HepG2 (cell line): ENCODE results near the gene MCM3AP. TPM values are rescaled to one million over a fixed set of nuclear protein-coding genes. Genes with fewer than 3 reads are reported as not detected.

ENCODE experiments used
- HNF1A ChIP-seq, 2 experiments: sonication (generic) in 1 of 2; formaldehyde crosslinking in 1 of 2; IDR thresholded peaks; 2 replicates each; pipeline versions ENCODE4 v1.4.0 to v1.6.1; 2016 to 2020; ENCODE audit warnings: borderline replicate concordance in 1 of 2, low read depth in 1 of 2, mild to moderate bottlenecking in 1 of 2, missing genetic modification reagents in 1 of 2
- HNF4A ChIP-seq: sonication (generic); formaldehyde crosslinking; IDR thresholded peaks from 2 replicates; pipeline ENCODE4 v1.4.0; 2020; ENCODE audit warnings: missing genetic modification reagents
- HNRNPUL1 ChIP-seq: fragments of 200-400 bp; formaldehyde crosslinking; IDR thresholded peaks from 2 replicates; pipeline ENCODE4 v1.6.1; 2017; ENCODE audit warnings: low read depth, mild to moderate bottlenecking, low read length, moderate library complexity
- IRF1 ChIP-seq: sonication (generic); formaldehyde crosslinking; IDR thresholded peaks from 2 replicates; pipeline ENCODE4 v1.4.0; 2020; ENCODE audit warnings: low read depth, mild to moderate bottlenecking, missing genetic modification reagents
- MAFF ChIP-seq: IDR thresholded peaks from 2 replicates; pipeline ENCODE4 v1.6.1; 2011; ENCODE audit warnings: low read depth, low read length, improper control_type of control experiment
- RFX5 ChIP-seq: IDR thresholded peaks from 2 replicates; pipeline ENCODE4 v1.6.1; 2011; ENCODE audit warnings: low read depth, low read length, improper control_type of control experiment
- SIN3B ChIP-seq: fragments of 150-350 bp; IDR thresholded peaks from 2 replicates; pipeline ENCODE4 v1.6.1; 2014; ENCODE audit warnings: low read length
- SSRP1 ChIP-seq: IDR thresholded peaks from 2 replicates; pipeline ENCODE4 v1.6.1; 2016; ENCODE audit warnings: control low read depth
- WIZ ChIP-seq: sonication (generic); formaldehyde crosslinking; IDR thresholded peaks from 2 replicates; pipeline ENCODE4 v1.5.1; 2020; ENCODE audit warnings: mild to moderate bottlenecking, missing genetic modification reagents
- ZFX ChIP-seq: sonication (generic); formaldehyde crosslinking; IDR thresholded peaks from 2 replicates; pipeline ENCODE4 v1.4.0; 2020; ENCODE audit warnings: mild to moderate bottlenecking, low read depth, missing genetic modification reagents, moderate library complexity
- ZNF20 ChIP-seq: sonication (generic); formaldehyde crosslinking; IDR thresholded peaks from 2 replicates; pipeline ENCODE4 v1.4.0; 2020; ENCODE audit warnings: mild to moderate bottlenecking, moderate library complexity, missing genetic modification reagents
- ZNF225 ChIP-seq: sonication (generic); formaldehyde crosslinking; IDR thresholded peaks from 2 replicates; pipeline ENCODE4 v1.4.0; 2020; ENCODE audit warnings: mild to moderate bottlenecking, missing genetic modification reagents
- ZNF770 ChIP-seq: sonication (generic); formaldehyde crosslinking; IDR thresholded peaks from 2 replicates; pipeline ENCODE4 v1.5.0; 2020; ENCODE audit warnings: mild to moderate bottlenecking, missing genetic modification reagents
- ZSCAN30 ChIP-seq: sonication (generic); formaldehyde crosslinking; IDR thresholded peaks from 2 replicates; pipeline ENCODE4 v1.5.0; 2020; ENCODE audit warnings: mild to moderate bottlenecking, missing genetic modification reagents
- ZXDC ChIP-seq: sonication (generic); formaldehyde crosslinking; IDR thresholded peaks from 2 replicates; pipeline ENCODE4 v1.5.0; 2020; ENCODE audit warnings: mild to moderate bottlenecking, missing genetic modification reagents
- polyA plus RNA-seq, 8 experiments: library from polyadenylated mRNA; depleted of rRNA in 3 of 8; stranded (reverse) in 7 of 8; unstranded in 1 of 8; fragments of >200 nt; fragmentation: Illumina TruSeq in 4 of 8; extraction: Trizol in 4 of 8; gene quantifications; 2 replicates each; pipeline versions ENCODE4 v1.2.1 to v1.2.3, GENCODE V29; 2011 to 2016; ENCODE audit warnings: low read depth in 4 of 8, missing spikeins in 1 of 8, mixed read lengths in 1 of 8; ENCODE audit not compliant: insufficient read depth in 1 of 8
- total RNA-seq, 5 experiments: library from RNA; depleted of rRNA; stranded (reverse); fragments of >200 nt; fragmentation: Illumina TruSeq; extraction: Trizol; gene quantifications; 2 replicates each; pipeline ENCODE4 v1.2.3, GENCODE V29; 2016; ENCODE audit warnings: low read depth in 1 of 5

MCM3AP gene
- total and polyA plus RNA-seq, 2 of the 13 experiments (the other 11 are each of a cell fraction or from before 2014, with no cell fraction given) = 27.0 to 54.7 TPM

- TF ChIP-seq ZNF770 = no peak
- TF ChIP-seq HNRNPUL1 = no peak
- TF ChIP-seq RFX5 = peak; percentile 39; the same call in 1 of the 2 replicates
- no peak for TF ChIP-seq SSRP1 (CRISPR knock-in tag)
- no peak for TF ChIP-seq ZSCAN30 (CRISPR knock-in tag)
- TF ChIP-seq ZNF20 = no peak
- TF ChIP-seq ZNF225 (CRISPR knock-in tag) = no peak
- TF ChIP-seq HNF4A (CRISPR knock-in tag) = no peak
- no peak; the same call in 1 of the 2 replicates for TF ChIP-seq WIZ (CRISPR knock-in tag)
- TF ChIP-seq SIN3B = peak; percentile 70
- TF ChIP-seq ZFX = peak; percentile 89
- no peak for TF ChIP-seq ZXDC (CRISPR knock-in tag)
- no peak for TF ChIP-seq MAFF
- TF ChIP-seq HNF1A (IDR thresholded peaks at IDR 0.05; ENCODE audit: low read depth) = no peak
- TF ChIP-seq HNF1A (CRISPR knock-in tag; IDR thresholded peaks at IDR 0.05; ENCODE audit: borderline replicate concordance) = no peak
- no peak for TF ChIP-seq IRF1 (CRISPR knock-in tag)
These were observed 38.4 kb upstream of the MCM3AP start, which contains the start of the genes C21orf58 and PCNT (continued) for GRCh38 chr21:46323710-46324389.
